GM12873 (cell line): Measurements from ENCODE around the gene AFG1L.

ENCODE experiments used
- CTCF ChIP-seq: IDR thresholded peaks from 2 replicates; pipeline ENCODE4 v1.5.1; 2012; ENCODE audit warnings: low read depth, mild to moderate bottlenecking, moderate library complexity, low read length, control low read depth; ENCODE audit not compliant: insufficient read depth; ENCODE audit errors: missing control alignments

Gene AFG1L

GRCh38 chr6:108277831-108278230 lies 17.0 kb upstream of the AFG1L start:
- no peak for TF ChIP-seq CTCF

- no peak for TF ChIP-seq CTCF
Measured at GRCh38 chr6:108285381-108285780, 9.5 kb upstream of the AFG1L start.

GRCh38 chr6:108286366-108286765 lies 8.5 kb upstream of the AFG1L start:
- no peak for TF ChIP-seq CTCF

GRCh38 chr6:108287373-108287772 lies 7.5 kb upstream of the AFG1L start:
- no peak for TF ChIP-seq CTCF

GRCh38 chr6:108288742-108289141 lies 6.1 kb upstream of the AFG1L start:
- TF ChIP-seq CTCF = no peak

- no peak for TF ChIP-seq CTCF
Measured at GRCh38 chr6:108291091-108291490, 3.8 kb upstream of the AFG1L start.

GRCh38 chr6:108293527-108294296 lies 1.1 kb upstream of the AFG1L start:
- no peak for TF ChIP-seq CTCF
